Esophagus squamous epithelium (tissue), 4 donors: Measurements from ENCODE around the gene ENHO.

Experiments
- POLR2A ChIP-seq, 4 donors: fragments of 450-650 bp; IDR thresholded peaks; one replicate each; pipeline ENCODE4 v1.6.1; 2017; ENCODE audit warnings: antibody characterized with exemption in 4 of 4, mild to moderate bottlenecking in 4 of 4, moderate library complexity in 3 of 4
- TF ChIP-seq, protein P1 (sequence below), 6 experiments: fragments of 450-650 bp in 4 of 6; fragments of 200-600 bp in 2 of 6; sonication (generic) in 2 of 6; IDR thresholded peaks; one replicate each; pipeline ENCODE4 v1.5.1; 2016 to 2019; ENCODE audit warnings: antibody characterized with exemption in 6 of 6, mild to moderate bottlenecking in 4 of 6, moderate library complexity in 4 of 6

DNA sequence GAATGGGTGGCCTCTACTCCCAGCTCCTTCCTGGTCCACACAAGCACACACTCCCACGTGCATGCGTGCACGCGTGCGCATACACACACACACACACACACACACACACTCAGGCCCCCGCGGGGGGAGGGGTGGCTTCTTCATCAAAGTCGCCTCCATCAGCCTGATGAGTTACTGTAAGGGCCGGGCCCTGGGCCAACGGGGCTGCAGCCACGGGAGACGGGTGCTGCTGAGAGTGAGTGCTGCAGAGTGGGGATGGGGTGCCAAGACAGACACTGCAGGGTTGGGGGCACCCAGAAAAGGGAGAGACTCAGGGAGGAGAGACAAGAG is 48.7 kb upstream of the ENHO start:
- no peak for TF ChIP-seq POLR2A (IDR thresholded peaks at IDR 0.05)
- TF ChIP-seq, protein P1, sequence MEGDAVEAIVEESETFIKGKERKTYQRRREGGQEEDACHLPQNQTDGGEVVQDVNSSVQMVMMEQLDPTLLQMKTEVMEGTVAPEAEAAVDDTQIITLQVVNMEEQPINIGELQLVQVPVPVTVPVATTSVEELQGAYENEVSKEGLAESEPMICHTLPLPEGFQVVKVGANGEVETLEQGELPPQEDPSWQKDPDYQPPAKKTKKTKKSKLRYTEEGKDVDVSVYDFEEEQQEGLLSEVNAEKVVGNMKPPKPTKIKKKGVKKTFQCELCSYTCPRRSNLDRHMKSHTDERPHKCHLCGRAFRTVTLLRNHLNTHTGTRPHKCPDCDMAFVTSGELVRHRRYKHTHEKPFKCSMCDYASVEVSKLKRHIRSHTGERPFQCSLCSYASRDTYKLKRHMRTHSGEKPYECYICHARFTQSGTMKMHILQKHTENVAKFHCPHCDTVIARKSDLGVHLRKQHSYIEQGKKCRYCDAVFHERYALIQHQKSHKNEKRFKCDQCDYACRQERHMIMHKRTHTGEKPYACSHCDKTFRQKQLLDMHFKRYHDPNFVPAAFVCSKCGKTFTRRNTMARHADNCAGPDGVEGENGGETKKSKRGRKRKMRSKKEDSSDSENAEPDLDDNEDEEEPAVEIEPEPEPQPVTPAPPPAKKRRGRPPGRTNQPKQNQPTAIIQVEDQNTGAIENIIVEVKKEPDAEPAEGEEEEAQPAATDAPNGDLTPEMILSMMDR (IDR thresholded peaks at IDR 0.05), result no peak
